Colonic mucosa (tissue), 4 donors: ENCODE data around the gene RHOBTB1. TPM values are rescaled to one million over a fixed set of nuclear protein-coding genes. Genes with fewer than 3 reads are reported as not detected.
A peak's percentile ranks its signal among the peaks of the same experiment; 100 is the strongest.

Experiments
- DNase-seq: peaks from one replicate; pipeline ENCODE4 v3.0.0-alpha.2; 2020
- H3K27ac ChIP-seq: fragments of 200-600 bp; one replicate; pipeline ENCODE4 v1.8.0; 2021
- H3K27me3 ChIP-seq: fragments of 200-600 bp; one replicate; pipeline ENCODE4 v1.8.0; 2021
- H3K36me3 ChIP-seq: fragments of 200-600 bp; one replicate; pipeline ENCODE4 v1.8.0; 2021
- H3K4me1 ChIP-seq: fragments of 200-600 bp; one replicate; pipeline ENCODE4 v1.8.0; 2021; ENCODE audit warnings: mild to moderate bottlenecking
- H3K4me3 ChIP-seq: fragments of 200-600 bp; one replicate; pipeline ENCODE4 v1.8.0; 2021
- H3K9ac ChIP-seq, 2 donors: one replicate each; pipeline ENCODE4 v1.7.0; 2013; ENCODE audit warnings: control low read depth in 2 of 2, low read depth in 2 of 2, low read length in 2 of 2
- H3K9me3 ChIP-seq: fragments of 200-600 bp; one replicate; pipeline ENCODE4 v1.8.0; 2021
- intact Hi-C: fragments of 100-400 bp; cut with DNase I; formaldehyde crosslinking; loops from one replicate; pipeline ENCODE4 v1.14.1; 2022
- total RNA-seq, 2 donors: library from RNA; stranded (reverse); fragmentation: NEBNext Ultra II Directional in 1 of 2; extraction: Animal tissue kit (Norgen Biotek cat#: 25700) in 1 of 2; gene quantifications; one replicate each; pipeline ENCODE4 v1.2.1, GENCODE V29; 2021
- TF ChIP-seq, protein P1 (sequence below): fragments of 200-600 bp; IDR thresholded peaks from one replicate; pipeline ENCODE4 v1.8.0; 2022; ENCODE audit warnings: antibody characterized with exemption, mild to moderate bottlenecking
- donor health status: healthy.
- donor health status: DM: no; HTN: no; CAD: no.
- donor health status: DM: no; HTN: no; CAD: no.

The RHOBTB1 gene, protein sequence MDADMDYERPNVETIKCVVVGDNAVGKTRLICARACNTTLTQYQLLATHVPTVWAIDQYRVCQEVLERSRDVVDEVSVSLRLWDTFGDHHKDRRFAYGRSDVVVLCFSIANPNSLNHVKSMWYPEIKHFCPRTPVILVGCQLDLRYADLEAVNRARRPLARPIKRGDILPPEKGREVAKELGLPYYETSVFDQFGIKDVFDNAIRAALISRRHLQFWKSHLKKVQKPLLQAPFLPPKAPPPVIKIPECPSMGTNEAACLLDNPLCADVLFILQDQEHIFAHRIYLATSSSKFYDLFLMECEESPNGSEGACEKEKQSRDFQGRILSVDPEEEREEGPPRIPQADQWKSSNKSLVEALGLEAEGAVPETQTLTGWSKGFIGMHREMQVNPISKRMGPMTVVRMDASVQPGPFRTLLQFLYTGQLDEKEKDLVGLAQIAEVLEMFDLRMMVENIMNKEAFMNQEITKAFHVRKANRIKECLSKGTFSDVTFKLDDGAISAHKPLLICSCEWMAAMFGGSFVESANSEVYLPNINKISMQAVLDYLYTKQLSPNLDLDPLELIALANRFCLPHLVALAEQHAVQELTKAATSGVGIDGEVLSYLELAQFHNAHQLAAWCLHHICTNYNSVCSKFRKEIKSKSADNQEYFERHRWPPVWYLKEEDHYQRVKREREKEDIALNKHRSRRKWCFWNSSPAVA
- 1 to 10 TPM; 2.5 to 4.9 TPM for total RNA-seq

DNA sequence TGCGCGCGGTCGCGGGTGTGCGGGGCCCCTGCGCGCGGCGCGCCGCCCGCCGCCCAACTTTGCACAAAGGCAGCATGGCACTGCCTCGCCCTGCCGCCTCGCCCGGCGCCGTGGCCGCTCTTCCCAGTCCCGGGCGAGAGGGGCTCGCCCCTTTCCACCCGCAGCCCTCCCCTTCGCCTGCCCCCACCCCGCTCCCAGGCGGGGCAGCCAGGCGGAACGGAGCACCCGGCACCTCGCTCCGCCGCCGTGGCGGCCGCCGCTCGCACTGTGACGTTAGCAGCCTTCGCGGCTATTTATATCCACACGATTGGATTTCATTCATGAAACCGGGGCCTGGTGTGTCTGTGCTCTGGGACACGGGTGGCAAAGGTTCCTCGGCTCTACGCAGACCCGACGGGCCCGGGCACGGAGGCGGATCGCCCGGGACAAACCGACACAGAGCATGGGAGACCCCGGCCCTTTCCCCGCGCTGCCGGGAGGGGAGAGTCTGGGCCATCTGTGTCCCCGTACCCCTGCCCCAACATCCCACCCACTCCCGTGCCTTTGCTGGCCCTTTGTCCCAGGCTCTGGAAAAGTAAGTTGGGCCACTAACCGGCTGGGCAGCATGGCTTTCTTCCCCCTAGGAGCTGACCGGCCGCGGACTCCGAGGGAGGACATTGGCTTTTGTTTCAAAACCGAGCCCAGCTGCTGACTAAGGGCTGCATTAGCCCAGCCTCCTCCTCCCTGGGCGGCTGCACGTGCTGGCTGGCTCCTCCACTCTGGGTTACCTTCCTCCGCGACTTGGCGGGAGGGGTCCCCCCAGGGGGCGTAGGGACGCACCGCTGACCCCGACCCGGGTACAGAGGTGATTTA lies at the start of gene RHOBTB1:
Gene RHOBTB1, minus strand, starts transcription at position 128 of the 852 bp plus-strand sequence. CDS start 32,643 bp downstream, outside the sequence.
- TF ChIP-seq, protein P1, sequence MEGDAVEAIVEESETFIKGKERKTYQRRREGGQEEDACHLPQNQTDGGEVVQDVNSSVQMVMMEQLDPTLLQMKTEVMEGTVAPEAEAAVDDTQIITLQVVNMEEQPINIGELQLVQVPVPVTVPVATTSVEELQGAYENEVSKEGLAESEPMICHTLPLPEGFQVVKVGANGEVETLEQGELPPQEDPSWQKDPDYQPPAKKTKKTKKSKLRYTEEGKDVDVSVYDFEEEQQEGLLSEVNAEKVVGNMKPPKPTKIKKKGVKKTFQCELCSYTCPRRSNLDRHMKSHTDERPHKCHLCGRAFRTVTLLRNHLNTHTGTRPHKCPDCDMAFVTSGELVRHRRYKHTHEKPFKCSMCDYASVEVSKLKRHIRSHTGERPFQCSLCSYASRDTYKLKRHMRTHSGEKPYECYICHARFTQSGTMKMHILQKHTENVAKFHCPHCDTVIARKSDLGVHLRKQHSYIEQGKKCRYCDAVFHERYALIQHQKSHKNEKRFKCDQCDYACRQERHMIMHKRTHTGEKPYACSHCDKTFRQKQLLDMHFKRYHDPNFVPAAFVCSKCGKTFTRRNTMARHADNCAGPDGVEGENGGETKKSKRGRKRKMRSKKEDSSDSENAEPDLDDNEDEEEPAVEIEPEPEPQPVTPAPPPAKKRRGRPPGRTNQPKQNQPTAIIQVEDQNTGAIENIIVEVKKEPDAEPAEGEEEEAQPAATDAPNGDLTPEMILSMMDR: no peak
- no peaks in the 10 kb centered on the region for H3K27me3 ChIP-seq
- intact Hi-C loops: no loop called here

DNA sequence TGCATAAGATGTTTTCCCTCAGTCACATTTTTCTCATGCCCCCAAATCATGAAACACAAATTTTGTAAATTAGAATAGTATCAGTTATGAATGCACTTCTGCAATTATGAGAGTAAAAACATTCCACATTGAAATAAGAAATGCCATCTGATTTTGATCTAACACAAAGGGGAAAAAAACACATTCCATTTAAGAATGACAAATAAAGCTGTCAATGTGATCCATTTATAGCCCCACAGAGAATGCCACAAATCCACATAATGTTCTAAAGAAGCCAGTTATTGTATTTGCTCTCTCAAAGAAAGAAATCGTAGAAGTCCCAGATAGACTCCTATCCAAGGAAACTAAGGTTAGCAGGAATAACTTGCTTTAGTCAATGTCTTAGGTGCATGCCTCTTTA lies 48.7 kb upstream of the RHOBTB1 start:
- Histone ChIP-seq H3K36me3 (no peaks in the 10 kb centered on the region), H3K4me1 (no peaks in the 10 kb centered on the region), H3K27me3 (no peaks in the 10 kb centered on the region), H3K9me3 (no peaks in the 10 kb centered on the region), H3K9ac (no peak overlapping the region), H3K27ac (no peak overlapping the region), H3K4me3 (no peak overlapping the region)
- no peak for DNase-seq
- TF ChIP-seq, protein P1: no peak
- intact Hi-C loops: no loop called here

More for the DNA sequence above, at the start of gene RHOBTB1:
- no peaks in the 10 kb centered on the region for H3K4me1 ChIP-seq
- peak within 1 kb of the TSS; percentile 88 for H3K27ac ChIP-seq
- H3K9me3 ChIP-seq: no peaks in the 10 kb centered on the region
- H3K9ac ChIP-seq: peak within 1 kb of the TSS; percentile 86 to 92
- peak; percentile 71 for DNase-seq
- peak within 1 kb of the TSS; percentile 69 for H3K4me3 ChIP-seq
- H3K36me3 ChIP-seq: no peaks in the 10 kb centered on the region

DNA sequence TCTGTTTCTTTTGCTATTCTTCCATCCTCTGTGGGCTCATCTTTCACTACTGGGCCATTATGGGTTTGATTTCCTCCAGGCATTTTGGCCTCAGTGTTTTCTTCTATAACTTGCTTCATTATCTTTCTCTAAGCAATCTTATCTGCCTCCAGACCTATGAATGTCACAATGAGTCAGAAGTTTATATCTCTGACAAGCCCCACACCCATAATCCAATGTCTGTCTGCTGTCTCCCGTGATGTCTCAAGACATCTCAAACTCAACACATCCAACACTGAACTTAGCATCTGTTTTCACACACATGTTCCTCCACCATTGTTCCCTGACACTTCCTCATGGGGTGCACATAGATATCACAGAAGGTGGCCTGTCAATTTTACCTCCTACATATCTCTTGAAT lies 46.7 kb upstream of the RHOBTB1 start:
- H3K27ac ChIP-seq: no peak overlapping the region
- TF ChIP-seq, protein P1: no peak
- H3K36me3 ChIP-seq: no peaks in the 10 kb centered on the region
- no peaks in the 10 kb centered on the region for H3K4me1 ChIP-seq
- no peaks in the 10 kb centered on the region for H3K27me3 ChIP-seq
- DNase-seq: no peak
- intact Hi-C loops: no loop called here
- H3K9ac ChIP-seq: no peak overlapping the region
- no peak overlapping the region for H3K4me3 ChIP-seq
- no peaks in the 10 kb centered on the region for H3K9me3 ChIP-seq

DNA sequence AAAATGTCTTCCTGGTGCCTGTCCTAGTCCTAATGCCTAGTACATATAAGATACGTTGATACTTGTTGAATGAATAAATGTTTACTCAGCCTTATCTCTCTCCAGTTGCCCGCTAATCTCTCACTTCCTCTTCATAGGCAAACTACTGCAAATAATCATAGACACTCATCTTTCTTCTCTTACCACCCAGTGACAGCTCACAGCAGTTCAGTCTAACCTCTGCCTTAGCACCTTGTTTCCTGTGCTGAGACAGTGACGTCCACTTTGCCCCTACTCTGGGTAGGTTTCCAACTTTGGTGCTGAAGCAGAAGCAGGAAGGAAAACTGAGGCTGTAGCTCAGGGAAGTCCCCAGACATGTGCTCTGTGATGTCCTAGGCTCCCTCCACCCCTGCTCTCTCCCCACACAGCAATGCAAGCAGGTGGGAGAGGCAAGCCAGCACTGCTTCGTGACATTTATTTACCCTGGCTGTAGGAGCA lies 45.5 kb upstream of the RHOBTB1 start:
- peak overlapping the region; percentile 40 for H3K27ac ChIP-seq
- intact Hi-C loops: no loop called here
- H3K36me3 ChIP-seq: no peaks in the 10 kb centered on the region
- no peak overlapping the region for H3K9ac ChIP-seq
- TF ChIP-seq, protein P1: no peak
- no peaks in the 10 kb centered on the region for H3K27me3 ChIP-seq
- H3K4me3 ChIP-seq: no peak overlapping the region
- DNase-seq: no peak
- no peaks in the 10 kb centered on the region for H3K4me1 ChIP-seq
- no peaks in the 10 kb centered on the region for H3K9me3 ChIP-seq

DNA sequence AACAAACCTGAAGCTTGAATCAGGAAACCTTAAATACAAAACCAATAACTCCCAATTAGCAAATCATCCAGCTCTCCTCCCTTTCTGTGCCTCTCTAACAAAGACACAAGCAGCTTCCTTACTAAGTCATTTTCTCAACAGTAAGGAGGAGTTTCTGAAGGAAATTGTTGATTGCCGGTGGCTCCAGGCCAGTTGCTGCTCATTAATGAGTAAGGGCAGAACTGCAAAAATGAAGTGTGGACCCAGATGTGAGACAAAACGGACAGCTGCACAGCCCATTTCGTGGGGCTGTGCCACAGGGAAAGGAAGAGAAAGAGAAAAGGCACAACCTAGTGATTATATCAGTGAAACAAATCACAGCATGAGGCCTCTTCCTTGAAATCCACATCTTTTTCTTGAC lies 42.8 kb upstream of the RHOBTB1 start:
- no peaks in the 10 kb centered on the region for H3K9me3 ChIP-seq
- DNase-seq: no peak
- H3K4me1 ChIP-seq: no peaks in the 10 kb centered on the region
- no peaks in the 10 kb centered on the region for H3K36me3 ChIP-seq
- intact Hi-C loops: no loop called here
- TF ChIP-seq, protein P1: no peak
- no peaks in the 10 kb centered on the region for H3K27me3 ChIP-seq
- no peak overlapping the region for H3K4me3 ChIP-seq
- H3K27ac ChIP-seq: no peak overlapping the region
- H3K9ac ChIP-seq: no peak overlapping the region
